WTC11 (cell line): ENCODE results near the gene GUCY1A2. TPM values are rescaled to one million over a fixed set of nuclear protein-coding genes. Genes with fewer than 3 reads are reported as not detected.

Experiments
- ATAC-seq: fragments of 200-7000 bp; cut with Tn5 transposase; 2 replicates; pipeline ENCODE4 v1.10.0; 2021; ENCODE audit warnings: mild to moderate bottlenecking, moderate library complexity
- CTCF ChIA-PET: fragments of 300-600 bp; sonication (Branson Sonifier 250); formaldehyde crosslinking; loops from one replicate; lab custom pipeline; 2021; ENCODE audit warnings: antibody characterized with exemption; lab: Charles Lee
- POLR2A ChIA-PET: fragments of 350-600 bp; sonication (Branson Sonifier 250); formaldehyde crosslinking; loops from one replicate; lab custom pipeline; 2021; ENCODE audit warnings: antibody characterized with exemption; lab: Charles Lee
- DNase-seq: peaks from one replicate; pipeline ENCODE4 v3.0.0; 2021; ENCODE audit warnings: low spot score
- H3K27ac Mint-ChIP-seq: 2 replicates; pipeline ENCODE4 v1.8.0; 2021; ENCODE audit warnings: mixed read lengths
- H3K27me3 Mint-ChIP-seq: 2 replicates; pipeline ENCODE4 v1.8.0; 2021; ENCODE audit warnings: low read depth, mild to moderate bottlenecking, moderate library complexity, mixed read lengths
- H3K36me3 Mint-ChIP-seq: 2 replicates; pipeline ENCODE4 v1.8.0; 2021; ENCODE audit warnings: mixed read lengths
- H3K4me1 Mint-ChIP-seq: 2 replicates; pipeline ENCODE4 v1.8.0; 2022; ENCODE audit warnings: mixed read lengths
- H3K4me3 Mint-ChIP-seq: 2 replicates; pipeline ENCODE4 v1.8.0; 2021; ENCODE audit warnings: mild to moderate bottlenecking, moderate library complexity, mixed read lengths
- H3K9me3 Mint-ChIP-seq: 2 replicates; pipeline ENCODE4 v1.8.0; 2021; ENCODE audit warnings: mixed read lengths
- ATF1 ChIP-seq: sonication (generic); formaldehyde crosslinking; IDR thresholded peaks from 2 replicates; pipeline ENCODE4 v1.8.1; 2023; ENCODE audit warnings: mild to moderate bottlenecking, moderate library complexity, missing genetic modification reagents
- CREB1 ChIP-seq: sonication (generic); formaldehyde crosslinking; IDR thresholded peaks from 2 replicates; pipeline ENCODE4 v1.8.0; 2023; ENCODE audit warnings: mild to moderate bottlenecking, missing genetic modification reagents
- GABPB1 ChIP-seq: sonication (generic); formaldehyde crosslinking; IDR thresholded peaks from 2 replicates; pipeline ENCODE4 v1.8.1; 2023; ENCODE audit warnings: mild to moderate bottlenecking, missing genetic modification reagents
- GRHL2 ChIP-seq: fragments of 250-450 bp; sonication (Bioruptor Pico); IDR thresholded peaks from 2 replicates; pipeline ENCODE4 v1.8.0; 2022; ENCODE audit warnings: mild to moderate bottlenecking, moderate library complexity; ENCODE audit not compliant: insufficient replicate concordance, severe bottlenecking
- NFATC4 ChIP-seq: fragments of 250-450 bp; sonication (Bioruptor Pico); IDR thresholded peaks from 2 replicates; pipeline ENCODE4 v1.9.0; 2021; ENCODE audit warnings: mild to moderate bottlenecking
- NFYB ChIP-seq: sonication (generic); formaldehyde crosslinking; conservative IDR thresholded peaks from 2 replicates; pipeline ENCODE4 v1.8.0; 2022; ENCODE audit warnings: low read depth, missing genetic modification reagents
- NR1H2 ChIP-seq: sonication (generic); formaldehyde crosslinking; IDR thresholded peaks from 2 replicates; pipeline ENCODE4 v1.9.0; 2021; ENCODE audit warnings: mild to moderate bottlenecking, moderate library complexity, missing genetic modification reagents
- PRDM15 ChIP-seq: sonication (generic); formaldehyde crosslinking; IDR thresholded peaks from 2 replicates; pipeline ENCODE4 v1.8.0; 2022; ENCODE audit warnings: missing genetic modification reagents
- SMAD4 ChIP-seq: sonication (generic); formaldehyde crosslinking; IDR thresholded peaks from 2 replicates; pipeline ENCODE4 v1.8.0; 2022; ENCODE audit warnings: mild to moderate bottlenecking, missing genetic modification reagents
- SP1 ChIP-seq: sonication (generic); formaldehyde crosslinking; conservative IDR thresholded peaks from 2 replicates; pipeline ENCODE4 v1.8.1; 2022; ENCODE audit warnings: missing genetic modification reagents
- ZNF219 ChIP-seq: sonication (generic); formaldehyde crosslinking; IDR thresholded peaks from 2 replicates; pipeline ENCODE4 v1.8.0; 2023; ENCODE audit warnings: missing genetic modification reagents, mild to moderate bottlenecking, borderline replicate concordance
- ZNF263 ChIP-seq: sonication (generic); formaldehyde crosslinking; IDR thresholded peaks from 2 replicates; pipeline ENCODE4 v1.8.1; 2022; ENCODE audit warnings: low read depth, mild to moderate bottlenecking, moderate library complexity, missing genetic modification reagents
- ZNF416 ChIP-seq: fragments of 250-450 bp; sonication (Bioruptor Pico); IDR thresholded peaks from 2 replicates; pipeline ENCODE4 v1.9.0; 2021; ENCODE audit warnings: mild to moderate bottlenecking, inconsistent platforms
- total RNA-seq: library from RNA; stranded (reverse); gene quantifications from 3 replicates; pipeline ENCODE4 v1.2.3, GENCODE V29; 2021
- TF ChIP-seq, protein P1 (sequence below): fragments of 250-450 bp; sonication (Bioruptor Pico); IDR thresholded peaks from 2 replicates; pipeline ENCODE4 v1.9.0; 2021; ENCODE audit warnings: mild to moderate bottlenecking
- TF ChIP-seq, protein P2 (sequence below): sonication (generic); formaldehyde crosslinking; IDR thresholded peaks from 2 replicates; pipeline ENCODE4 v1.8.1; 2022; ENCODE audit warnings: low read depth, missing genetic modification reagents, borderline replicate concordance
- TF ChIP-seq, protein P3 (sequence below): sonication (generic); formaldehyde crosslinking; IDR thresholded peaks from 2 replicates; pipeline ENCODE4 v1.8.0; 2022; ENCODE audit warnings: mild to moderate bottlenecking, missing genetic modification reagents
- TF ChIP-seq, protein P4 (sequence below): sonication (generic); formaldehyde crosslinking; IDR thresholded peaks from 2 replicates; pipeline ENCODE4 v1.8.1; 2022; ENCODE audit warnings: mild to moderate bottlenecking, moderate library complexity, missing genetic modification reagents
- TF ChIP-seq, protein P5 (sequence below): sonication (generic); formaldehyde crosslinking; IDR thresholded peaks from 2 replicates; pipeline ENCODE4 v1.8.0; 2023; ENCODE audit warnings: mild to moderate bottlenecking, missing genetic modification reagents
- TF ChIP-seq, protein P6 (sequence below): sonication (generic); formaldehyde crosslinking; IDR thresholded peaks from 2 replicates; pipeline ENCODE4 v1.8.1; 2023; ENCODE audit warnings: mild to moderate bottlenecking, missing genetic modification reagents, borderline replicate concordance

The GUCY1A2 gene
- total RNA-seq, 1 experiment from 2014 or later: 0.90 TPM

- TF ChIP-seq PRDM15 (CRISPR knock-in tag) (no peak), CREB1 (CRISPR knock-in tag) (no peak), NFATC4 (CRISPR knock-in tag) (no peak), NFYB (CRISPR knock-in tag) (no peak), SP1 (CRISPR knock-in tag) (no peak), ZNF416 (no peak), ZNF263 (CRISPR knock-in tag) (no peak), ATF1 (no peak)
- TF ChIP-seq, protein P1, sequence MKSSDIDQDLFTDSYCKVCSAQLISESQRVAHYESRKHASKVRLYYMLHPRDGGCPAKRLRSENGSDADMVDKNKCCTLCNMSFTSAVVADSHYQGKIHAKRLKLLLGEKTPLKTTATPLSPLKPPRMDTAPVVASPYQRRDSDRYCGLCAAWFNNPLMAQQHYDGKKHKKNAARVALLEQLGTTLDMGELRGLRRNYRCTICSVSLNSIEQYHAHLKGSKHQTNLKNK (CRISPR knock-in tag): no peak
- TF ChIP-seq, protein P2, sequence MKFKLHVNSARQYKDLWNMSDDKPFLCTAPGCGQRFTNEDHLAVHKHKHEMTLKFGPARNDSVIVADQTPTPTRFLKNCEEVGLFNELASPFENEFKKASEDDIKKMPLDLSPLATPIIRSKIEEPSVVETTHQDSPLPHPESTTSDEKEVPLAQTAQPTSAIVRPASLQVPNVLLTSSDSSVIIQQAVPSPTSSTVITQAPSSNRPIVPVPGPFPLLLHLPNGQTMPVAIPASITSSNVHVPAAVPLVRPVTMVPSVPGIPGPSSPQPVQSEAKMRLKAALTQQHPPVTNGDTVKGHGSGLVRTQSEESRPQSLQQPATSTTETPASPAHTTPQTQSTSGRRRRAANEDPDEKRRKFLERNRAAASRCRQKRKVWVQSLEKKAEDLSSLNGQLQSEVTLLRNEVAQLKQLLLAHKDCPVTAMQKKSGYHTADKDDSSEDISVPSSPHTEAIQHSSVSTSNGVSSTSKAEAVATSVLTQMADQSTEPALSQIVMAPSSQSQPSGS (CRISPR knock-in tag): no peak
These were observed 333.3 kb downstream of the GUCY1A2 start (continued) for GRCh38 chr11:106684944-106685343.

- ChIA-PET CTCF (no interaction called here), POLR2A (no interaction called here)
- DNase-seq (no peak), ATAC-seq (no peak)
- no peak overlapping the region for H3K4me3 Mint-ChIP-seq
- no peaks in the 10 kb centered on the region for H3K27me3 Mint-ChIP-seq
- H3K4me1 Mint-ChIP-seq: peaks cover 6% of the 10 kb centered on the region
- no peaks in the 10 kb centered on the region for H3K9me3 Mint-ChIP-seq
- H3K27ac Mint-ChIP-seq: no peak overlapping the region
- H3K36me3 Mint-ChIP-seq: no peaks in the 10 kb centered on the region
- TF ChIP-seq GRHL2 (no peak), GABPB1 (no peak), NR1H2 (no peak), SMAD4 (CRISPR knock-in tag) (no peak), ZNF219 (CRISPR knock-in tag) (no peak)
- TF ChIP-seq, protein P3, sequence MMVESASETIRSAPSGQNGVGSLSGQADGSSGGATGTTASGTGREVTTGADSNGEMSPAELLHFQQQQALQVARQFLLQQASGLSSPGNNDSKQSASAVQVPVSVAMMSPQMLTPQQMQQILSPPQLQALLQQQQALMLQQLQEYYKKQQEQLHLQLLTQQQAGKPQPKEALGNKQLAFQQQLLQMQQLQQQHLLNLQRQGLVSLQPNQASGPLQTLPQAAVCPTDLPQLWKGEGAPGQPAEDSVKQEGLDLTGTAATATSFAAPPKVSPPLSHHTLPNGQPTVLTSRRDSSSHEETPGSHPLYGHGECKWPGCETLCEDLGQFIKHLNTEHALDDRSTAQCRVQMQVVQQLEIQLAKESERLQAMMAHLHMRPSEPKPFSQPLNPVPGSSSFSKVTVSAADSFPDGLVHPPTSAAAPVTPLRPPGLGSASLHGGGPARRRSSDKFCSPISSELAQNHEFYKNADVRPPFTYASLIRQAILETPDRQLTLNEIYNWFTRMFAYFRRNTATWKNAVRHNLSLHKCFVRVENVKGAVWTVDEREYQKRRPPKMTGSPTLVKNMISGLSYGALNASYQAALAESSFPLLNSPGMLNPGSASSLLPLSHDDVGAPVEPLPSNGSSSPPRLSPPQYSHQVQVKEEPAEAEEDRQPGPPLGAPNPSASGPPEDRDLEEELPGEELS (CRISPR knock-in tag): no peak
- TF ChIP-seq, protein P4, sequence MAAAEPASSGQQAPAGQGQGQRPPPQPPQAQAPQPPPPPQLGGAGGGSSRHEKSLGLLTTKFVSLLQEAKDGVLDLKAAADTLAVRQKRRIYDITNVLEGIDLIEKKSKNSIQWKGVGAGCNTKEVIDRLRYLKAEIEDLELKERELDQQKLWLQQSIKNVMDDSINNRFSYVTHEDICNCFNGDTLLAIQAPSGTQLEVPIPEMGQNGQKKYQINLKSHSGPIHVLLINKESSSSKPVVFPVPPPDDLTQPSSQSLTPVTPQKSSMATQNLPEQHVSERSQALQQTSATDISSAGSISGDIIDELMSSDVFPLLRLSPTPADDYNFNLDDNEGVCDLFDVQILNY: no peak
- TF ChIP-seq, protein P5, sequence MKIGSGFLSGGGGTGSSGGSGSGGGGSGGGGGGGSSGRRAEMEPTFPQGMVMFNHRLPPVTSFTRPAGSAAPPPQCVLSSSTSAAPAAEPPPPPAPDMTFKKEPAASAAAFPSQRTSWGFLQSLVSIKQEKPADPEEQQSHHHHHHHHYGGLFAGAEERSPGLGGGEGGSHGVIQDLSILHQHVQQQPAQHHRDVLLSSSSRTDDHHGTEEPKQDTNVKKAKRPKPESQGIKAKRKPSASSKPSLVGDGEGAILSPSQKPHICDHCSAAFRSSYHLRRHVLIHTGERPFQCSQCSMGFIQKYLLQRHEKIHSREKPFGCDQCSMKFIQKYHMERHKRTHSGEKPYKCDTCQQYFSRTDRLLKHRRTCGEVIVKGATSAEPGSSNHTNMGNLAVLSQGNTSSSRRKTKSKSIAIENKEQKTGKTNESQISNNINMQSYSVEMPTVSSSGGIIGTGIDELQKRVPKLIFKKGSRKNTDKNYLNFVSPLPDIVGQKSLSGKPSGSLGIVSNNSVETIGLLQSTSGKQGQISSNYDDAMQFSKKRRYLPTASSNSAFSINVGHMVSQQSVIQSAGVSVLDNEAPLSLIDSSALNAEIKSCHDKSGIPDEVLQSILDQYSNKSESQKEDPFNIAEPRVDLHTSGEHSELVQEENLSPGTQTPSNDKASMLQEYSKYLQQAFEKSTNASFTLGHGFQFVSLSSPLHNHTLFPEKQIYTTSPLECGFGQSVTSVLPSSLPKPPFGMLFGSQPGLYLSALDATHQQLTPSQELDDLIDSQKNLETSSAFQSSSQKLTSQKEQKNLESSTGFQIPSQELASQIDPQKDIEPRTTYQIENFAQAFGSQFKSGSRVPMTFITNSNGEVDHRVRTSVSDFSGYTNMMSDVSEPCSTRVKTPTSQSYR: no peak
- TF ChIP-seq, protein P6, sequence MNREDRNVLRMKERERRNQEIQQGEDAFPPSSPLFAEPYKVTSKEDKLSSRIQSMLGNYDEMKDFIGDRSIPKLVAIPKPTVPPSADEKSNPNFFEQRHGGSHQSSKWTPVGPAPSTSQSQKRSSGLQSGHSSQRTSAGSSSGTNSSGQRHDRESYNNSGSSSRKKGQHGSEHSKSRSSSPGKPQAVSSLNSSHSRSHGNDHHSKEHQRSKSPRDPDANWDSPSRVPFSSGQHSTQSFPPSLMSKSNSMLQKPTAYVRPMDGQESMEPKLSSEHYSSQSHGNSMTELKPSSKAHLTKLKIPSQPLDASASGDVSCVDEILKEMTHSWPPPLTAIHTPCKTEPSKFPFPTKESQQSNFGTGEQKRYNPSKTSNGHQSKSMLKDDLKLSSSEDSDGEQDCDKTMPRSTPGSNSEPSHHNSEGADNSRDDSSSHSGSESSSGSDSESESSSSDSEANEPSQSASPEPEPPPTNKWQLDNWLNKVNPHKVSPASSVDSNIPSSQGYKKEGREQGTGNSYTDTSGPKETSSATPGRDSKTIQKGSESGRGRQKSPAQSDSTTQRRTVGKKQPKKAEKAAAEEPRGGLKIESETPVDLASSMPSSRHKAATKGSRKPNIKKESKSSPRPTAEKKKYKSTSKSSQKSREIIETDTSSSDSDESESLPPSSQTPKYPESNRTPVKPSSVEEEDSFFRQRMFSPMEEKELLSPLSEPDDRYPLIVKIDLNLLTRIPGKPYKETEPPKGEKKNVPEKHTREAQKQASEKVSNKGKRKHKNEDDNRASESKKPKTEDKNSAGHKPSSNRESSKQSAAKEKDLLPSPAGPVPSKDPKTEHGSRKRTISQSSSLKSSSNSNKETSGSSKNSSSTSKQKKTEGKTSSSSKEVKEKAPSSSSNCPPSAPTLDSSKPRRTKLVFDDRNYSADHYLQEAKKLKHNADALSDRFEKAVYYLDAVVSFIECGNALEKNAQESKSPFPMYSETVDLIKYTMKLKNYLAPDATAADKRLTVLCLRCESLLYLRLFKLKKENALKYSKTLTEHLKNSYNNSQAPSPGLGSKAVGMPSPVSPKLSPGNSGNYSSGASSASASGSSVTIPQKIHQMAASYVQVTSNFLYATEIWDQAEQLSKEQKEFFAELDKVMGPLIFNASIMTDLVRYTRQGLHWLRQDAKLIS: no peak
These were observed 334.8 kb downstream of the GUCY1A2 start for GRCh38 chr11:106683435-106683834.
